ENCODE measurements around the gene TAP2. TPM values are rescaled to one million over a fixed set of nuclear protein-coding genes. Genes with fewer than 3 reads are reported as not detected.

TAP2 gene
- total and polyA plus RNA-seq, 10 of the 15 experiments (the other 5 are each of a cell fraction or from before 2014, with no cell fraction given): 5.3 to 77.2 (median 35.3) TPM

- RAD21 ChIA-PET (ENCODE audit: unreplicated experiment): interaction anchor here (0.7 to 7.2 kb wide), 43 partner anchors 10 to 455 kb away, joined by 3 to 236 read pairs (median 5); partner anchors contain the start of genes HLA-DMA, HLA-DMB, HLA-DOB and PSMB8
- H3K36me3 ChIP-seq (ENCODE audit: control insufficient read depth in 2 of 2, insufficient read depth in 2 of 2, low read length in 1 of 2): no peaks in the 10 kb centered on the region
- H3K9me3 ChIP-seq (replicated peaks; ENCODE audit: control insufficient read depth, insufficient read depth, low read length): no peaks in the 10 kb centered on the region
- H3K27me3 ChIP-seq (replicated peaks in 1 of 2; ENCODE audit: control insufficient read depth in 2 of 2, insufficient read depth in 2 of 2, low read length in 1 of 2): no peaks in the 10 kb centered on the region
- FAIRE-seq: peak; percentile 86
- no peaks in the 10 kb centered on the region for H3K79me2 ChIP-seq (ENCODE audit: control insufficient read depth, insufficient read depth, low read length)
- no peaks in the 10 kb centered on the region for H4K20me1 ChIP-seq (ENCODE audit: control insufficient read depth, insufficient read depth)
- no peak overlapping the region for H3K9ac ChIP-seq (ENCODE audit: control insufficient read depth, insufficient read depth, low read length)
- H3K4me2 ChIP-seq (ENCODE audit: control insufficient read depth, insufficient read depth): peak overlapping the region; percentile 78; the same call in 1 of the 2 replicates
- intact Hi-C loops (cut with micrococcal nuclease; ENCODE audit: unreplicated experiment): loop anchor here (1.0 to 5.0 kb wide), 6 partner anchors 30 to 456 kb away; partner anchors contain the start of genes HLA-DRA and TAP2
- peak; percentile 88 for ATAC-seq
- H3K4me3 ChIP-seq: no peak overlapping the region
- DNase-seq (ENCODE audit: low read depth, low spot score): no peak
- in situ Hi-C loops (cut with MboI): loop anchor here (5.0 kb wide), 1 partner anchor 456 kb away; no protein-coding TSS in a partner anchor
- no peak overlapping the region for H3K27ac ChIP-seq (ENCODE audit: control insufficient read depth, insufficient read depth)
- SMC1A ChIA-PET (ENCODE audit: uncharacterized antibody, unreplicated experiment): interaction anchor here (0.6 to 6.7 kb wide), 68 partner anchors 10 to 623 kb away, joined by 3 to 226 read pairs (median 5); partner anchors contain the start of genes HLA-DMA, HLA-DOB, PSMB8 and PSMB9
- no TSS peak for BruUV-seq (replicated peaks)
- POLR2A ChIA-PET: interaction anchor here (0.9 to 4.1 kb wide), 15 partner anchors 9 to 454 kb away, joined by 3 to 56 read pairs (median 4); partner anchors contain the start of genes PSMB8, PSMB9, TAP1 and TAP2
- 20% methylated on average over 5 of the region's 5 CpGs for WGBS (ENCODE audit: insufficient coverage, insufficient replicate concordance, low lambda C conversion rate, missing lambda C conversion rate)
- CTCF ChIA-PET: interaction anchor here (0.6 to 6.6 kb wide), 63 partner anchors 10 to 1164 kb away, joined by 3 to 311 read pairs (median 5); partner anchors contain the start of genes BRD2, HLA-DMA, HLA-DOB and HLA-DQA1
- peaks cover 23% of the 10 kb centered on the region for H3K4me1 ChIP-seq (ENCODE audit: control insufficient read depth, insufficient read depth, low read length)
- no peak overlapping the region for H2AFZ ChIP-seq (ENCODE audit: control insufficient read depth, low read depth, low read length)
- peak; percentile 86 for TF ChIP-seq SMC3 (IDR thresholded peaks at IDR 0.05; ENCODE audit: borderline replicate concordance, low read length)
- TF ChIP-seq, protein P1, sequence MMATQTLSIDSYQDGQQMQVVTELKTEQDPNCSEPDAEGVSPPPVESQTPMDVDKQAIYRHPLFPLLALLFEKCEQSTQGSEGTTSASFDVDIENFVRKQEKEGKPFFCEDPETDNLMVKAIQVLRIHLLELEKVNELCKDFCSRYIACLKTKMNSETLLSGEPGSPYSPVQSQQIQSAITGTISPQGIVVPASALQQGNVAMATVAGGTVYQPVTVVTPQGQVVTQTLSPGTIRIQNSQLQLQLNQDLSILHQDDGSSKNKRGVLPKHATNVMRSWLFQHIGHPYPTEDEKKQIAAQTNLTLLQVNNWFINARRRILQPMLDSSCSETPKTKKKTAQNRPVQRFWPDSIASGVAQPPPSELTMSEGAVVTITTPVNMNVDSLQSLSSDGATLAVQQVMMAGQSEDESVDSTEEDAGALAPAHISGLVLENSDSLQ (IDR thresholded peaks at IDR 0.05): 0 out of 2 replicates have a peak, but pooled peaks have one; percentile 31
- TF ChIP-seq CBX3 (IDR thresholded peaks at IDR 0.05; ENCODE audit: borderline replicate concordance, low read depth): no peak
- TF ChIP-seq, protein P2, sequence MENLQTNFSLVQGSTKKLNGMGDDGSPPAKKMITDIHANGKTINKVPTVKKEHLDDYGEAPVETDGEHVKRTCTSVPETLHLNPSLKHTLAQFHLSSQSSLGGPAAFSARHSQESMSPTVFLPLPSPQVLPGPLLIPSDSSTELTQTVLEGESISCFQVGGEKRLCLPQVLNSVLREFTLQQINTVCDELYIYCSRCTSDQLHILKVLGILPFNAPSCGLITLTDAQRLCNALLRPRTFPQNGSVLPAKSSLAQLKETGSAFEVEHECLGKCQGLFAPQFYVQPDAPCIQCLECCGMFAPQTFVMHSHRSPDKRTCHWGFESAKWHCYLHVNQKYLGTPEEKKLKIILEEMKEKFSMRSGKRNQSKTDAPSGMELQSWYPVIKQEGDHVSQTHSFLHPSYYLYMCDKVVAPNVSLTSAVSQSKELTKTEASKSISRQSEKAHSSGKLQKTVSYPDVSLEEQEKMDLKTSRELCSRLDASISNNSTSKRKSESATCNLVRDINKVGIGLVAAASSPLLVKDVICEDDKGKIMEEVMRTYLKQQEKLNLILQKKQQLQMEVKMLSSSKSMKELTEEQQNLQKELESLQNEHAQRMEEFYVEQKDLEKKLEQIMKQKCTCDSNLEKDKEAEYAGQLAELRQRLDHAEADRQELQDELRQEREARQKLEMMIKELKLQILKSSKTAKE (IDR thresholded peaks at IDR 0.05; ENCODE audit: low read depth, poor library complexity, severe bottlenecking): peak; percentile 15
- 0 out of 2 replicates have a peak, but pooled peaks have one; percentile 28 for TF ChIP-seq MEF2A (IDR thresholded peaks at IDR 0.05; ENCODE audit: insufficient read depth, low read depth, low read length)
- TF ChIP-seq SMARCA5 (IDR thresholded peaks at IDR 0.05): peak; percentile 16; the same call in 1 of the 2 replicates
- TF ChIP-seq HDAC6 (IDR thresholded peaks at IDR 0.05; ENCODE audit: unreplicated experiment): no peak
- TF ChIP-seq MAX (IDR thresholded peaks at IDR 0.05; ENCODE audit: low read depth, low read length): no peak
- TF ChIP-seq BCLAF1 (IDR thresholded peaks at IDR 0.05): no peak
- no peak for TF ChIP-seq RELB (IDR thresholded peaks at IDR 0.05; ENCODE audit: low read depth)
Measured at GRCh38 chr6:32868257-32868788, 29.8 kb upstream of the TAP2 start.

Measured in GM12878 (cell line).